ENCODE data around the gene PWWP2B. TPM values are rescaled to one million over a fixed set of nuclear protein-coding genes. Genes with fewer than 3 reads are reported as not detected.

PWWP2B gene
- polyA plus RNA-seq, 1 experiment, result 2.7 TPM

GRCh38 chr10:132449811-132450181 lies 52.8 kb downstream of the PWWP2B start:
- TF ChIP-seq, protein P1, sequence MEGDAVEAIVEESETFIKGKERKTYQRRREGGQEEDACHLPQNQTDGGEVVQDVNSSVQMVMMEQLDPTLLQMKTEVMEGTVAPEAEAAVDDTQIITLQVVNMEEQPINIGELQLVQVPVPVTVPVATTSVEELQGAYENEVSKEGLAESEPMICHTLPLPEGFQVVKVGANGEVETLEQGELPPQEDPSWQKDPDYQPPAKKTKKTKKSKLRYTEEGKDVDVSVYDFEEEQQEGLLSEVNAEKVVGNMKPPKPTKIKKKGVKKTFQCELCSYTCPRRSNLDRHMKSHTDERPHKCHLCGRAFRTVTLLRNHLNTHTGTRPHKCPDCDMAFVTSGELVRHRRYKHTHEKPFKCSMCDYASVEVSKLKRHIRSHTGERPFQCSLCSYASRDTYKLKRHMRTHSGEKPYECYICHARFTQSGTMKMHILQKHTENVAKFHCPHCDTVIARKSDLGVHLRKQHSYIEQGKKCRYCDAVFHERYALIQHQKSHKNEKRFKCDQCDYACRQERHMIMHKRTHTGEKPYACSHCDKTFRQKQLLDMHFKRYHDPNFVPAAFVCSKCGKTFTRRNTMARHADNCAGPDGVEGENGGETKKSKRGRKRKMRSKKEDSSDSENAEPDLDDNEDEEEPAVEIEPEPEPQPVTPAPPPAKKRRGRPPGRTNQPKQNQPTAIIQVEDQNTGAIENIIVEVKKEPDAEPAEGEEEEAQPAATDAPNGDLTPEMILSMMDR (IDR thresholded peaks at IDR 0.05; ENCODE audit: insufficient read depth, low read depth, low read length), result no peak
- no peak overlapping the region for H3K4me3 ChIP-seq (ENCODE audit: low read depth, low read length)
- H3K27me3 ChIP-seq (ENCODE audit: control insufficient read depth, insufficient read depth, low read length), result no peaks in the 10 kb centered on the region
- CTCF ChIA-PET, result no interaction called here
- POLR2A ChIA-PET, result no interaction called here
- DNase-seq (ENCODE audit: low read depth), result no peak
- H3K36me3 ChIP-seq (ENCODE audit: control insufficient read depth, insufficient read depth, low read length), result no peaks in the 10 kb centered on the region

DNA sequence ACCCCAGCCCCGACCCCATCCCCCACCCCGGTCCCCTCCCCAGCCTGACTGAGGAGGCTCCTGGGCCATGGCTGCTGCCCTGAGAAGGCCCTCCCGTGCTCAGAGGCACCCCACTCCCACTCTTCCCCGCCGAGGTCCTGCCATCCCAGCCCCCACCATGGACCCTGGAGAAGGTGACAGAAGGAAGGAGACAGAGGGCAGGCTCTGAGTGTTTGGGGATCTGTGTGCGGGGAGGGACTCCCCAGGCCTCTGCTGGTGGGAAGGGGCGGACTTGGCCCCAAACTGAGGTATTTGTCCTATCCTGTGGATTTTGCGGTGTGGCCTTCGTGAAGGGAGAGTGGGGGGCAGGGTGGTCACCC lies 53.4 kb downstream of the PWWP2B start:
- Histone ChIP-seq H3K36me3 (ENCODE audit: control insufficient read depth, insufficient read depth, low read length) (no peaks in the 10 kb centered on the region), H3K27me3 (ENCODE audit: control insufficient read depth, insufficient read depth, low read length) (no peaks in the 10 kb centered on the region), H3K4me3 (ENCODE audit: low read depth, low read length) (no peak overlapping the region)
- ChIA-PET POLR2A (no interaction called here), CTCF (interaction anchor here (2.0 to 4.0 kb wide), 2 partner anchors 63 to 227 kb away, joined by 13 to 20 read pairs; no protein-coding TSS in a partner anchor)
- DNase-seq (ENCODE audit: low read depth), result no peak
- TF ChIP-seq, protein P1 (IDR thresholded peaks at IDR 0.05; ENCODE audit: insufficient read depth, low read depth, low read length), result no peak

- ChIA-PET CTCF (interaction anchor here (0.6 to 4.0 kb wide), 5 partner anchors 57 to 228 kb away, joined by 3 to 20 read pairs (median 7); no protein-coding TSS in a partner anchor), POLR2A (interaction anchor here (0.6 kb wide), 1 partner anchor 220 kb away, joined by 16 read pairs; no protein-coding TSS in a partner anchor)
- TF ChIP-seq, protein P1 (IDR thresholded peaks at IDR 0.05; ENCODE audit: insufficient read depth, low read depth, low read length), result no peak
- no peak for DNase-seq (ENCODE audit: low read depth)
- H3K36me3 ChIP-seq (ENCODE audit: control insufficient read depth, insufficient read depth, low read length), result no peaks in the 10 kb centered on the region
- no peak overlapping the region for H3K4me3 ChIP-seq (ENCODE audit: low read depth, low read length)
- H3K27me3 ChIP-seq (ENCODE audit: control insufficient read depth, insufficient read depth, low read length), result no peaks in the 10 kb centered on the region
These were observed 54.0 kb downstream of the PWWP2B start for GRCh38 chr10:132450825-132451505.

DNA sequence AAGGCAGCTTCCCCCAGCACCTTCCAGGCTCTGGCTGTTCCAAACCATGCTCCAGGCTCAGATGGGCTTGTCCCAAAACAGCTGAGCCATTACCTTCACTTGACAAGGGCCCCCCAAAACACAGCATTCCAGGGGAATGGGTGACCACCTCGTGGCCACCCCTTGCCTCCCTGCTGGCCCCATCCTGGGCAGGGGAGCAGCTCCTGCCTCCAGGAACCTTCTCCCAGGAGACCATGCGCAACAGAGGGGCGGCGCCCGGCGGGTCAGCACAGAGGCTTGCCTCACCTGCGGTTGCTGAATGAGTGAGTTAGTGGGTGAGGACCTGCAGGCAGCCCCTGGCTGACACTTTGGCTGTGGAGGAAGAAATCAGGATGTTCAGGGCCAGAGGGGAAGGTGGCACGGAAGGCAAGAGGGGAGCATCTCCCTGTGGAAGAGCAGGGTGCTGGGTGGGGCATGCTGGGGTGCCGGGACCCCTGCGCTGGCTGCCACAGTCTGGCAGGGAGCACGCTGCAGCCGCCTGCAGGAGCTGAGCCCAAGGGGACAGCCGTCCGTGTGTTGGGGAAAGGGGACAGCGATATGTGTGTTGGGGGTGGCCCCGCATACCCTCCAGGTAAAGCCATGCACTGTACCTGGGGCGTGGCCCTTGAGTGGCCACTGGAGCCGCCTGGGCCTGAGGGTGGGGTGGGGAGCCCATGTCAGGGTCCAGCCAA lies 54.7 kb downstream of the PWWP2B start:
- TF ChIP-seq, protein P1 (IDR thresholded peaks at IDR 0.05; ENCODE audit: insufficient read depth, low read depth, low read length), result no peak
- Histone ChIP-seq H3K36me3 (ENCODE audit: control insufficient read depth, insufficient read depth, low read length) (no peaks in the 10 kb centered on the region), H3K4me3 (ENCODE audit: low read depth, low read length) (no peak overlapping the region), H3K27me3 (ENCODE audit: control insufficient read depth, insufficient read depth, low read length) (no peaks in the 10 kb centered on the region; the same call in 1 of the 2 replicates)
- ChIA-PET CTCF (interaction anchor here (0.6 to 4.0 kb wide), 9 partner anchors 12 to 233 kb away, joined by 3 to 20 read pairs (median 3); no protein-coding TSS in a partner anchor), POLR2A (interaction anchor here (0.6 kb wide), 1 partner anchor 219 kb away, joined by 16 read pairs; no protein-coding TSS in a partner anchor)
- DNase-seq (ENCODE audit: low read depth), result no peak

DNA sequence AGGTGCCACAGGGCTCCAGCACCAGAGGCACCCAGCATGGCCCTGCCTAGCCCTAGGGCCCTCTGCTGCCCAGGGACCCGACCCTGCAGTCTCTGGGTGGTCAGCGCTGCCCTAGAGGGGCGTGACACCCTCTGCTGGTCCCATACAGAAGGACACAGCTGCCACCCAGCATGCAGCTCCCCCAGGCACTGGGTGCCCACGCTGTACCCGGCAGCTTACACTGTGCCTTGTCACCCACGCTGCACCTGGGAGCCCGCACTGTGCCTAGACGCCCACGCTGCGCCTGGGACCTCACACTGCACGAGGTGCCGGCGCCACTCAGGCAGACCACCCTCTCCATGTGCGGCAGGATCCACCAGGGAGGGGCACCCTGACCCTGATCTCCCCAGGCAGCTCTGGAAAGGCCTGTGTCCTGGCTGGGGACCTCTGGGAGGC lies 55.2 kb downstream of the PWWP2B start:
- Histone ChIP-seq H3K36me3 (ENCODE audit: control insufficient read depth, insufficient read depth, low read length) (no peaks in the 10 kb centered on the region), H3K27me3 (ENCODE audit: control insufficient read depth, insufficient read depth, low read length) (no peaks in the 10 kb centered on the region; the same call in 1 of the 2 replicates), H3K4me3 (ENCODE audit: low read depth, low read length) (no peak overlapping the region)
- CTCF ChIA-PET, result interaction anchor here (0.6 to 4.0 kb wide), 9 partner anchors 9 to 233 kb away, joined by 3 to 20 read pairs (median 4); no protein-coding TSS in a partner anchor
- POLR2A ChIA-PET, result no interaction called here
- DNase-seq (ENCODE audit: low read depth), result no peak
- TF ChIP-seq, protein P1 (IDR thresholded peaks at IDR 0.05; ENCODE audit: insufficient read depth, low read depth, low read length), result peak; percentile 13; the same call in 1 of the 2 replicates
